NCI-H2227 (cell line): Measurements from ENCODE around the gene HJV.
A peak's percentile ranks its signal among the peaks of the same experiment; 100 is the strongest.

Experiments
- DNase-seq: peaks from one replicate; lab custom pipeline; 2025; ENCODE audit not compliant: unreplicated experiment; lab: John Stamatoyannopoulos, UW

Gene HJV

GRCh38 chr1:145994391-145995120 is 27.0 kb downstream of the HJV start:
- DNase-seq = no peak

DNA sequence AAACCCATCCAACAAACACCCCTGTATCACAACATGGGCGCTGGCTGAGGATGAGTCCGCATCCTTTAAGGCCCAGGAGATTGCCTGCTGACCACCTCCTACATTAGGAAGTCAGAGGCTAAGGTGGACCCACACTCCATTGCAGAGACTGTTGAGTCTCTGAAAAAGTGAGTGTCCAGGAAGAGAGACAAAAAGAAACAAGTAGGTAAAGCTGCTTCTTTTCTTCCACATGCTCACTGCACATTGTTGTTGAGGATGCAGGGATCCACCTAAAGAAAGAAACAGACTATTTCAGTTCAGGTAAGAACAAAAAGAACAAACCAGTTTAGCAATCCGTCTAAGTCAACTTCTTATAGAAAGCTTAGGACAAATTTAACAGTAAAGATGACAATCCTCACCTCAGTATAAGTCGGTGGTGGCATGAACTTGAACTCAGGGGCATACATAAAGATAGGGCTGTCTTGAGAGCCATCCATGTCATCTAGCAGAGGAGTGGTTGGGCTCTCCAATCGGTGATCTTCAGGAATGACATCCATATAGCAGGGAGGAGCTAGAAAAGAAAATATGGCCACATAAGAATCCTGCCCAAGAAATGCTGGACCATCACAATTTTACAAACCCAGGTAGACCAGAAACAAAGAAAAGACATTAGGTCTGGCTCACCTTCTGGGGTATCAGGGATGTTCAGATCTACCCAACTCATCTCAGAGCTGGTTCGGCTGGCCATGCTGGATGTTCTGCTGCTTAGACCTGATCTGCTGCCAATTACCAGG is 27.7 kb downstream of the HJV start:
- DNase-seq = peak; percentile 36

DNA sequence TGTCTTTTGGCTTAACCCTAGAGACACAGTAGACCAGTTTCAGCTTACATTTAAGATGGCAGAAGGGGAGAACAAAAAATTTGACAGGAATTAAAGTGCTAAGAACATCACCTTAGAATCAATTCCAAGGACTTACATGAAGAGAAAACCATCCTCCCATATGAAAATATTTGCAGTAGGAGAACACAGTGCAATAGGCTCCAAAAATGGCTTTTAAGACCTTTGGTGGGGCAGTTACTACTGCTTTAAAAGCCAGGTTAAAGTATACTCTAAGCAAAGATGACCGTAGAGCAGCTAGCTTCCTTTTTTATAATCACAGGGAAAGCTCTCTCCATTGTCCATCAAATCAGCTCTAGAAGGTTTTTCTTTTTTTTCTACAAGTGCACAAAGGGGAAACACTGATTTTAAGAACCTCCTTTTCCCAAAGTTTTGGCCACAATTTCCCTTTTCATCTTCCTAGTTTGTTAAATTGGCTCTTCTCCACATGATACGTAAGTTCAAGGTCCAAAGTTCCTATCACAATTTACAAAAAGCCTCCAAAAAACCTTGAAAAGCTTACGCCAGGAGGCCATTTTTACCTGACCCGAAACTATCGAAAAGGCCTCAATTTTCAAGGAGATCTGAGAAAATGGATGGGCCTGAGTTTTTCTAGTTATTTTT is 28.4 kb downstream of the HJV start:
- no peak for DNase-seq

GRCh38 chr1:145992502-145992936 is 29.0 kb downstream of the HJV start:
- no peak for DNase-seq

GRCh38 chr1:145991735-145992412 is 29.7 kb downstream of the HJV start:
- no peak for DNase-seq

DNA sequence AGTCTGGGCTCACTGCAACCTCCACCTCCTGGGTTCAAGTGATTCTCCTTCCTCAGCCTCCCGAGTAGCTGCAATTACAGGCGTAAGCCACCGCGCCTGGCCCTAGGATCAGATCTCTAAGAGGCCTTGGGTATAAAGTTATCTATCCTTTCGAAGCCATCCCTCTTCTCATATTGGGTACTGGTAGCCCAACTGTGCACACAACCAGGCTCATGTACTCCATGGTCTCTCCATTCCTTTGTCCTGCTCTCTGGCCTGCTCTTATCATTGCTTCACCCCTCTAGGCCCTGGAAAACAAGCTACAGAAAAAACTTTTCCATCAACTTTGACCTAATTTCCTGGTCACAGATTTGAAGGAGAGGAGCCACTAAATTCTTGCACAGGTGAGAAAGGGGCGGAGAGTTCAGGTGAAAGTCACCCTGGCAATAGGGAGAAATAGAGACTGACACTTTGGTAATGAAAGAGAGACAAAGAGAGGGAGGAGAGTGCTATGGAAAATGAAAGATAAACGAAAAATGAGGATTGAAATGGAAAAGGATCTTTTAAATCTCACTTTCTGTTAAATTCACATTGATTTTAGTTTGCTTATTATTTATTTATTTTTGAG is 31.2 kb downstream of the HJV start:
- DNase-seq = no peak

DNA sequence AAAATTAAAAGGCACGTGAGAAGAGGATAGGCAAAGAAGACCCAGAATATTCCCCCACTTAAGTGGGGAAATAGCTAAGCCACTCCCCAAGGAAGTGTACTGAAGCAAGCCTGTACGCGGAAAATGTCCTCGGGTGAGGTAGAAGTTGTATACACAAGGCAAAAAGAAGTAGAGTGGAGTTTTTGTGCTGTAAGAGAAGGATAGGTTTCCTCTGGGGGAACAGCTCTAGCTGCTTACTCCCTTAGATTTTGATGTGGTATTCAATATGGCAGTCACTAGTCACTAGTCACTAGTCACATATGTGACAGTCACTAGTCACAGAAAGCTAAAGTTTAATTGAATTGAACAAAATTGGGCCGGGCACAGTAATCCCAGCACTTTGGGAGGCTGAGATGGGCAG is 32.8 kb downstream of the HJV start:
- no peak for DNase-seq

GRCh38 chr1:145987926-145988325 is 33.6 kb downstream of the HJV start:
- DNase-seq = no peak

DNA sequence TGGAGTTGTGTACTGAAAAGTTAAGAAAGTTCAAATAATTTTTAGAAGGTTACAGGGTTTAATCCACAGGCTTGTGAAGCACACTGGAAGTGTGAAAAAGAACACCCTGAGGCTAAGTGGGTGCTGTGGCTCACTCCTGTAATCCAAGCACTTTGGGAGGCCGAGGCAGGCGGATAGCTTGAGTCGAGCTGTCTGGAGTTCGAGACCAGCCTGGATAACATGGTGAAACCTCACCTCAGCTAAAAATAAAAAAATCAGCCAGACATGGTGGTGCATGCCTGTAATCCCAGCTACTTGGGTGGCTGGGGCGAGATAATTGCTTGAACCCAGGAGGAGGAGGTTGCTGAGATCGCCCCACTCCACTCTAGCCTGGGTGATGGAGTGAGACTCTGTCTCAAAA is 35.0 kb downstream of the HJV start:
- no peak for DNase-seq

GRCh38 chr1:145985502-145986439 is 35.8 kb downstream of the HJV start:
- peak; percentile 30 for DNase-seq

- no peak for DNase-seq
Measured at GRCh38 chr1:145985129-145985501, 36.4 kb downstream of the HJV start.

- DNase-seq = no peak
Measured at GRCh38 chr1:145983960-145984830, 37.3 kb downstream of the HJV start.

GRCh38 chr1:145983206-145983675 is 38.3 kb downstream of the HJV start:
- DNase-seq = no peak

- DNase-seq = no peak
Measured at GRCh38 chr1:145982010-145982723, 39.4 kb downstream of the HJV start.

DNA sequence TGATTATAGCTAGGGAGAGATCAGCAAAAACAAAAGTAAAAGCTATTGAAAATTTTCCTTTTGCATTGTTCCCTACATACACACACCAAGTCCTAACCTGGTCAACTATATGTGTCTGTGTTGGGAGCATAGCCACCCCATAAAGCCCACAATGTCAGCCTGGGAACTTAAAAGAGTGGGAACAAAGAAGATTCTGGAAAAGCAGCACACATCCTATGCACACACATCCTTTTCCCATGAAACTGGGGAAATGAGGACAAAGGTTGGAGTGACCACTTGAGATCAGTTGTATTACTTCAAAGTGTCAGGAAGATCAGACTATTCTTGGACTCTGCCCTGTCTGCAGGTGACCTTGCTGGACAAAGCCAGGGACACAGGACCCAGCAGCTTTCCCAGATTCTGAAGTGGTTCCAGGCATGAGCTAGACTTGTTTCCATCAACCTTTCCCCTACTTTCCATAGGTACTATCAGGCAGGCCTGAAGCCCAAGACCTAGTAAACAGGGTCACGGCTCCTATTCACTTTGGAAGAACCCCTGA is 41.0 kb downstream of the HJV start:
- DNase-seq = no peak

- no peak for DNase-seq
Measured at GRCh38 chr1:145979746-145980456, 41.6 kb downstream of the HJV start.
